Skeletal muscle satellite cell (primary cell): Measurements from ENCODE around the gene PCDH7. TPM values are rescaled to one million over a fixed set of nuclear protein-coding genes. Genes with fewer than 3 reads are reported as not detected.

Source experiments
- H3K27me3 ChIP-seq: 2 replicates; pipeline ENCODE4 v1.7.0; 2013; ENCODE audit warnings: low read length; ENCODE audit not compliant: control insufficient read depth, insufficient read depth
- H3K36me3 ChIP-seq: 2 replicates; pipeline ENCODE4 v1.7.0; 2013; ENCODE audit warnings: mild to moderate bottlenecking, control low read depth, low read length; ENCODE audit not compliant: insufficient read depth
- H3K4me1 ChIP-seq: 2 replicates; pipeline ENCODE4 v1.7.0; 2013; ENCODE audit warnings: low read length; ENCODE audit not compliant: control insufficient read depth, insufficient read depth
- H3K4me2 ChIP-seq: 2 replicates; pipeline ENCODE4 v1.7.0; 2013; ENCODE audit warnings: mild to moderate bottlenecking, low read length
- H3K4me3 ChIP-seq: 2 replicates; pipeline ENCODE4 v1.7.0; 2013; ENCODE audit warnings: low read length
- H3K9ac ChIP-seq: 2 replicates; pipeline ENCODE4 v1.7.0; 2013; ENCODE audit warnings: mild to moderate bottlenecking, low read depth, low read length, moderate library complexity
- H3K9me3 ChIP-seq: replicated peaks from 2 replicates; pipeline ENCODE4 v1.7.0; 2013; ENCODE audit warnings: mild to moderate bottlenecking, control low read depth, low read length
- total RNA-seq: library from RNA; depleted of rRNA; stranded (reverse); fragments of >200 nt; gene quantifications from 2 replicates; pipeline ENCODE4 v1.2.3, GENCODE V29; 2012; rRNA removed

The PCDH7 gene, protein sequence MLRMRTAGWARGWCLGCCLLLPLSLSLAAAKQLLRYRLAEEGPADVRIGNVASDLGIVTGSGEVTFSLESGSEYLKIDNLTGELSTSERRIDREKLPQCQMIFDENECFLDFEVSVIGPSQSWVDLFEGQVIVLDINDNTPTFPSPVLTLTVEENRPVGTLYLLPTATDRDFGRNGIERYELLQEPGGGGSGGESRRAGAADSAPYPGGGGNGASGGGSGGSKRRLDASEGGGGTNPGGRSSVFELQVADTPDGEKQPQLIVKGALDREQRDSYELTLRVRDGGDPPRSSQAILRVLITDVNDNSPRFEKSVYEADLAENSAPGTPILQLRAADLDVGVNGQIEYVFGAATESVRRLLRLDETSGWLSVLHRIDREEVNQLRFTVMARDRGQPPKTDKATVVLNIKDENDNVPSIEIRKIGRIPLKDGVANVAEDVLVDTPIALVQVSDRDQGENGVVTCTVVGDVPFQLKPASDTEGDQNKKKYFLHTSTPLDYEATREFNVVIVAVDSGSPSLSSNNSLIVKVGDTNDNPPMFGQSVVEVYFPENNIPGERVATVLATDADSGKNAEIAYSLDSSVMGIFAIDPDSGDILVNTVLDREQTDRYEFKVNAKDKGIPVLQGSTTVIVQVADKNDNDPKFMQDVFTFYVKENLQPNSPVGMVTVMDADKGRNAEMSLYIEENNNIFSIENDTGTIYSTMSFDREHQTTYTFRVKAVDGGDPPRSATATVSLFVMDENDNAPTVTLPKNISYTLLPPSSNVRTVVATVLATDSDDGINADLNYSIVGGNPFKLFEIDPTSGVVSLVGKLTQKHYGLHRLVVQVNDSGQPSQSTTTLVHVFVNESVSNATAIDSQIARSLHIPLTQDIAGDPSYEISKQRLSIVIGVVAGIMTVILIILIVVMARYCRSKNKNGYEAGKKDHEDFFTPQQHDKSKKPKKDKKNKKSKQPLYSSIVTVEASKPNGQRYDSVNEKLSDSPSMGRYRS (N-terminal part only)
- 0.51 and 2.0 TPM in 2 replicates for total RNA-seq

DNA sequence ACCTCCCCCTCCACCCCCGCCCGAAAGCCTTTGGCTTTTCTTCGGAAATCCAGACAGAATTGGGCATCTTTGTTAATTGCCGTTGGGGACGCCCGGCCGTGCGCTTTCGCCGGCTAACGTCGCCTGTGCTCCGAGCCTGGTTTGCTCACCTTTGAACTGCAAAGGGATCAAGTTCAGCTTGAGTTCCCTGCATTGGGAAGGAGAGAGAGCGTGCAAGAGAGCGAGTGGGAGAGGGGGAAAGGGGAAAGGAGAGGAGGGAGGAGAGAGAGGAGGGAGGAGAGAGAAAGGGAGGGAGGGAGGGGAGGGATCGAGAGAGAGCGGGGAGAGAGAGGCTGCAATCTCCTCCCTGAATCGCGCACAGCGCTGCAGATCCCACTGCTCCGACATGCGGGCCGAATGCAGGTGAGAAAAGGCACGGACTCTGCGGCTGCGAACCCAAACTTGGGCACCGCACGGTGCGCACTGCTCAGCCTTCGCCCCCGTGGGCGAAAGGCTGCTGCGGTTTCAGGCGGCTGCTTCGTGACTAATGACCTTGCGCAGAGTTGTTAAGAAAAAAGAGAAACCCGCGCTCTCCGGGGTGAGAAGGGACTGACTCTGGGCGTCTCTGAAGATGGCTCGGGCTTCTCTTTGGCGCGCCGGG lies at the start of gene PCDH7:
Gene PCDH7 (plus strand): TSS at position 349 of the 640 bp plus-strand sequence. CDS start 1,054 bp downstream, outside the sequence.
- Histone ChIP-seq H3K27me3 (no peaks in the 10 kb centered on the region), H3K4me1 (peaks cover 22% of the 10 kb centered on the region), H3K4me2 (peak within 1 kb of the TSS; percentile 100), H3K9ac (peak within 1 kb of the TSS; percentile 68), H3K36me3 (no peaks in the 10 kb centered on the region), H3K9me3 (no peaks in the 10 kb centered on the region), H3K4me3 (peak within 1 kb of the TSS; percentile 90)

DNA sequence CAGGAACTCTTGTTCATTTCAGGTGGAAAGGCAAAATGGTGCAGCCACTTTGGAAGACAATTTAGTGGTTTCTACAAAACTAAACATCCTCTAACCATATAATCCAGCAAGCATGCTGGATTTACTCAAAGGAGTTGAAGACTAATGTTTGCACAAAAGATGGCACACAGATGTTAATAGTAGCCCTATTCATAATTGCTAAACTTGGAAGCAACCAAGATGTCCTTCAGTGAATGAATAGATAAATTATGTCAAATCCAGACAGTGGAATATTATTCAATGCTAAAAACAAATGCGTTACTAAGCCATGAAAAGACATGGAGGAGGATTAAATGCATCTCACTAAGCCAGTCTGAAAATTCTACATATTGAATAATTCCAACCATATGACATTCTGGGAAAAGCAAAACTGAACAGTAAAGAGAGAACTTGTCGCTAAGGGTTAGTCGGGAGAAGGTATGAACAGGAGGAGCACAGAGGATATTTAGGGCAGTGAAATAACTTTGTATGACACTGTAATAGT lies 48.2 kb upstream of the PCDH7 start:
- Histone ChIP-seq H3K9me3 (no peaks in the 10 kb centered on the region), H3K4me2 (no peak overlapping the region), H3K36me3 (no peaks in the 10 kb centered on the region), H3K27me3 (no peaks in the 10 kb centered on the region), H3K9ac (no peak overlapping the region), H3K4me3 (no peak overlapping the region), H3K4me1 (no peaks in the 10 kb centered on the region)

DNA sequence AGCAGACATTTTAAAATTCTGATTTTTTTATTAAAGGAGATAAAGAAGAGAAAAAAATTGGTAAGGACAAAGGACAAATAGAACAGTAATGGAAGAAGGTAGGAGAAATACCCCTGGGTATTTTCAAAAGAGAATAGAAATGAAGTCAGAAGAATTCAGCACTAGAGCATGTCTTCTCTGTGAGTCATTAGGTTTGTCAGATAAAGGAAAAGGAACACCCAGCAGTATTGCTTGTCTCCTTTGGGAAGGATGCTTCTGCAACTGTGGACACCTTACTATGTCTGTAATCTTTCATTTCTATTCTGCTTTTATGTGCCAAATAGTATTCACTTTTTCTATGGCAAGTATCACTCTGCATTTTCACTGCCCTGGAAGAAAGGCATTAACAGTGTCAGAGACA lies 24.0 kb upstream of the PCDH7 start:
- Histone ChIP-seq H3K27me3 (no peaks in the 10 kb centered on the region), H3K4me2 (no peak overlapping the region), H3K9ac (no peak overlapping the region), H3K36me3 (no peaks in the 10 kb centered on the region), H3K9me3 (no peaks in the 10 kb centered on the region), H3K4me3 (no peak overlapping the region), H3K4me1 (no peaks in the 10 kb centered on the region)

DNA sequence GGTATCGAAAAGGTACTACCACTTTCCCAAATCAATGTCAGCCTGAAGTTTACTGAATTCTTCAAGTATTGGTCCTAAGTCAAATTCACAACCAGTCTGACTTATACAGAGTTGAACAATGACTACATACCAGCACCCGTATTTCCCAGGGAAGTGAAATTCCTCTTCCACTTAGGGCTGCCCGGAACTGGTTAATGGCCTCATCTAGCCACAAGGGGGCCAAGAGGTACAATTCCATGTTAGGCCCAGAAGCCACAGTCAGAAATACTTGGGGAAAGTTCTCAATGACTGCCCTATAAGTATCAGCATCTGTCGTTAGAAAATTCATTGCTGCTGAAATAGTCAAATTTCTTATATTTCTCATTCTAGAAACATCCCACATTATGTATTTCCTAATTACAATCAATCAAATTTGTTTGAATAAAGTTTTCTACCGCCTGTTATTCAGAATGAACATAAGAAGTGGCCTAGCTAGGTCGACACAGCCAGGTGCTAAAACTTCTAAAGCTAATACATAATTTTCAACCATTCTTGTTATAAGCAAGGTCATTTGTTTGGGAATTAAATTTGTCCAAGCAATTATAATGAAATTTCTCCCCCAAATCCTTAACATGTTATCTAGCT lies 5.6 kb upstream of the PCDH7 start:
- Histone ChIP-seq H3K9me3 (no peaks in the 10 kb centered on the region), H3K4me3 (no peak overlapping the region), H3K36me3 (no peaks in the 10 kb centered on the region), H3K4me1 (peaks cover 7% of the 10 kb centered on the region), H3K27me3 (no peaks in the 10 kb centered on the region), H3K9ac (no peak overlapping the region), H3K4me2 (peak overlapping the region; percentile 19)

DNA sequence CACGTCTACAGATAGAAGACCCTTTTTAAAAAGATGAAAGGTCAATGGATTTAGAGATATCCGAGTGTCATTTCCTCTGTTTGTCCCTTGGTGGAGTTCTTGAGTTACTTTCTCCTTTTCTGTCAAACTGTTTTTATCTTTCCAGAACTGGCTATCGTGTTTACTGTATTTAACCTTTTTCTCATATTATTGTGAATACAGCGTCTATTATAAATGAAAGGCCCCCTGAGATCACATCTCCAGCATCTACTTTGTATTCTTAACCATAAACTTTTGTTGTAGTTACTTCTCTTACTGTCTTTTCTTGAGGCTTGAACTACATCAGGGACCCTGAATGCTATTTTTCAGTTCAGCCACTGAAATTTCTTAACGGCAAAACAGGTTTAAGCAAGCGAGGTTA lies 4.0 kb upstream of the PCDH7 start:
- H3K36me3 ChIP-seq = no peaks in the 10 kb centered on the region
- no peaks in the 10 kb centered on the region for H3K27me3 ChIP-seq
- H3K4me2 ChIP-seq = peak overlapping the region; percentile 100
- H3K9ac ChIP-seq = peak overlapping the region; percentile 56
- H3K4me3 ChIP-seq = peak overlapping the region; percentile 90
- H3K4me1 ChIP-seq = peaks cover 7% of the 10 kb centered on the region
- H3K9me3 ChIP-seq = no peaks in the 10 kb centered on the region

DNA sequence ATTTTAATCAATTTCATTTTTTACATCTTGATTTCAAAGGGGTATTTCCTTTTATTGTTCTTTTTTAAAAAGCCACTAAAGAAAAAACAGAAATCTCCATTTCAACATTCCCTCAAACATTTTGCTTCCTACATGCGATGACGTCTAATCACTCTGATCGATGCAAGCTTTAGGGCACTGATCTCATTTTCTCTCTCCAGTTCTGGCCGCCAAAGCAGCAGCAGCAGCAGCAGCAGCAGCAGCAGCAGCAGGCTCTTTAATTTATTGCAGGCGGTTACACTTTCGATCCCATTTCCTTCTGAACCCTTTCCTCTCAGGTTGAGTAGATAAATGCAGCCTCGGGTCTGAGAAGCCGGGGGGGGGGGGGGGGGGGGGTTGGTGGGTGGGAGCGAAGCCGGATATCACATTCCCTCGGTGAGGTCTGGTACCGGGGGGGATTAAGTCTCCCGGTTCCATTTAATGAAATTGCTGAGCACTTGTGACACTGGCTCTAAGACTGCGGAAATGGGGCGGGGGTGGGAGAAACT lies 3.4 kb upstream of the PCDH7 start:
- H3K4me1 ChIP-seq = peaks cover 10% of the 10 kb centered on the region
- H3K9ac ChIP-seq = peak overlapping the region; percentile 56
- H3K4me3 ChIP-seq = peak overlapping the region; percentile 90

DNA sequence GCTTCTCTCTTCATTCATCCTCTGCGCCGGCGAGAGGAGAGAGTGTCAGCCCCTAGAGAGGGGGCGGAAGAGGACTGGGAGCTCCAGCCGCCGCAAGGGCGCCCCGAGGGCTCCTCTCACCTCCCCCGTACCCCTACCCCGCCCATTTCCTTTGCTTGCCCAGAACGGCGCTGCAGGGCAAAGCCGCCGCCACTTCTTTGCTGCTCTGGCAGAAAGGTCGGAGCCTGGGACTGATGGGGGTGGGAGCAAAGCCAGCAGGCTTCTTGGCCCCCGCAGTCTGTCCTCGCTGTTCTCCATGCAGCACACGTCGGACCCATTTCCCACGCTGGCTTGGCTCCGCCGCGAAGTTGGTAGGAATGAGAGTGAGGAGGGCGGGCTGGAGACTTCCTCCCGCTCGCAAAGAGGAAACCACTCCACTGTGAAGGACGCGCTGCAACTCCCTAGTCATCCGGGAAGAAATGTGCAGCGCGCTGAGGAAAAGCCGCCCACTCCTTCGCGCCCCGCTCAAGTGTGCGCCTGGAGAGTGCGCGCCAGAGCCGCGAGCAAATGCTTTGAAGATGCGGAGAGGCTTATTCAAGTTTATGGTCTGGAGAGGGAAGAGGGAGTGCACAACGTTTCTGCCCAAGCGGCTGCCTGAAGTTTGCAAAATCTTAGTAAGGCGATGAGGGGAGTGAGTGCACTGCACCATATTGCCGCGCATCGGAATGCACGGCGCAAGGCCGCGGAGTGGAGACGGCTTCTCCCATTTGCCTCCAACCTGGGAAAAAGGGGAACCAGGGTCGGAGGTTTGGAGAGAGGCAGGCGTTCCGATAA lies 2.8 kb upstream of the PCDH7 start:
- Histone ChIP-seq H3K4me1 (peaks cover 14% of the 10 kb centered on the region), H3K9me3 (no peaks in the 10 kb centered on the region), H3K4me3 (peak overlapping the region; percentile 90), H3K9ac (peak overlapping the region; percentile 68), H3K27me3 (no peaks in the 10 kb centered on the region), H3K36me3 (no peaks in the 10 kb centered on the region), H3K4me2 (peak overlapping the region; percentile 100)

More for the DNA sequence above, 3.4 kb upstream of the PCDH7 start:
- no peaks in the 10 kb centered on the region for H3K27me3 ChIP-seq
- no peaks in the 10 kb centered on the region for H3K9me3 ChIP-seq
- no peaks in the 10 kb centered on the region for H3K36me3 ChIP-seq
- peak overlapping the region; percentile 100 for H3K4me2 ChIP-seq

DNA sequence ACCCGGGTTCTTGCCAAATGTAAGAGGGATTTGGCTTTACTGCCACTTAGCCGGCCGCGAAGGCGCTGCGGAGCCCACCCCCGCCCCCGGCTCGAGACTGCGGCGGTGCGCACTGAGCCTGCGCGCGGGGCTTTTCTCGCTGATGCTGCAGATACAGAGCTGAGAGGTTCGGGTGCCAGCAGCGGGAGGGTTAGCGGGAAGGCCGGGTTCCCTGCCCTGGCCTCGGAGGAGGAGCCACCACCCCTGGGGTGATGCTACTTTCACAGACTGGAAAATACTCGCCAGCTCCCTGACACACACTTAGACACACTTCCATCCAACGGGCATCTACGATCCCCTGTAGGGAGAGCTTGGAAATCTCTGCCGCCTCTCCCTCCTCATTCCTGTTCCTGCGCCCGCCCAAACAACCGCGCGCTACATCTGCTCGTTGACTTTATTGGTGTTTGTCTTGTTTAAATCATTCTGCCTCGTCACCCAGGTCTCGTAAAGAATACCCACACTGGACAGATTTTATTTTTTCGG lies 2.1 kb upstream of the PCDH7 start:
- no peaks in the 10 kb centered on the region for H3K27me3 ChIP-seq
- H3K9ac ChIP-seq = peak overlapping the region; percentile 68
- peak overlapping the region; percentile 90 for H3K4me3 ChIP-seq
- no peaks in the 10 kb centered on the region for H3K9me3 ChIP-seq
- H3K4me2 ChIP-seq = peak overlapping the region; percentile 100
- no peaks in the 10 kb centered on the region for H3K36me3 ChIP-seq
- H3K4me1 ChIP-seq = peaks cover 19% of the 10 kb centered on the region

DNA sequence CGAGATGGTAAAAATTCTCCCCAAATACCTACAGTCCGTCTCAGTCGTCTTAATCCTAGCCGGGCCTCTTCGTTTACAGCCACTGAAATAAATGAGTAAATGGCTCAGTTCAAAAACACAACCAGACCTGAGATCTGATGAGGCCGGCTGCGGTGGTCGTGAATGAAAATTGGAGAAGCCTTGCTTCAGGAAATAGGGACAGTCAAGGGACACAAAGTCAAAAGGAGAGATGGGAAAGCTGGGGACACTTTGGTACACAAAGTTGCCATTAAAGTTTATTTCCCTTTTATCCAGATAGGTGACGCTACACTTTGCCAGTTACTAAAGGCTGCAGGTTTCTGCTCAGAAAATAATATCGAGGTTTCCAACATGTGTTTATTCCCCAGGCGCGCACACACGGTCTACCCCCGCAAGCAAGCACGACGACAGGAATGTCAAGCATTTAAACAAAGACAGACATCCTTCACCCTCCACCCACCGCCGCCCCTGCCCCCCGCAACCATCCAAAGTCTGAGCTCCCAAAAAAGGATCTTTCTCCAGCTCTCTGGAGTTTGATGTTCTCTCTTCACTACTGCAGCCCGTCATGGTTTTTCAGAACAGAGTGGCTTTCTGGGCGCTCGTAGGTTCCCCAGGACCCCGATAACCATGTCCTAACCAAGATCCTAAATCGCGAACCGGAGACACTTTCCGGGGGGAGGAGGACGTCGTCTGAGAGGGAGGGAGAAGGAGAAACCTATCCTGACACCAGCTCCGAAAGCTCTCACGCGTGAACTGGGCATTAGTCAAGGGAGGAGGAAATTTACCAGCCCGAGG lies 1.3 kb upstream of the PCDH7 start:
- peaks cover 19% of the 10 kb centered on the region for H3K4me1 ChIP-seq
- peak overlapping the region; percentile 90 for H3K4me3 ChIP-seq
- peak overlapping the region; percentile 100 for H3K4me2 ChIP-seq
- H3K9me3 ChIP-seq = no peaks in the 10 kb centered on the region
- peak overlapping the region; percentile 68 for H3K9ac ChIP-seq
- no peaks in the 10 kb centered on the region for H3K36me3 ChIP-seq
- no peaks in the 10 kb centered on the region for H3K27me3 ChIP-seq
